Loucy (cell line): Measurements from ENCODE around the gene MDM2.

ENCODE experiments used
- H2AFZ ChIP-seq: fragments of 200-600 bp; sonication (generic); 2 replicates; pipeline ENCODE4 v1.6.0; 2016; ENCODE audit warnings: antibody characterized with exemption, mild to moderate bottlenecking, low read length, moderate library complexity
- H3F3A ChIP-seq: fragments of 200-600 bp; 2 replicates; pipeline ENCODE4 v1.6.0; 2016; ENCODE audit warnings: antibody characterized with exemption, low read depth, mild to moderate bottlenecking
- H3K27me3 ChIP-seq: fragments of 200-600 bp; sonication (generic); 2 replicates; pipeline ENCODE4 v1.6.1; 2014; ENCODE audit warnings: low read length, mild to moderate bottlenecking; ENCODE audit not compliant: insufficient read depth, poor library complexity, severe bottlenecking
- H3K36me3 ChIP-seq: fragments of 200-600 bp; sonication (generic); 2 replicates; pipeline ENCODE4 v1.6.1; 2016; ENCODE audit warnings: low read length; ENCODE audit not compliant: insufficient read depth
- H3K4me1 ChIP-seq: fragments of 200-600 bp; sonication (generic); 2 replicates; pipeline ENCODE4 v1.5.1; 2014; ENCODE audit warnings: low read length, mild to moderate bottlenecking; ENCODE audit not compliant: insufficient read depth, poor library complexity, severe bottlenecking
- H3K4me2 ChIP-seq: fragments of 200-600 bp; sonication (generic); 2 replicates; pipeline ENCODE4 v1.6.0; 2014; ENCODE audit warnings: antibody characterized with exemption, low read length, low read depth, mild to moderate bottlenecking; ENCODE audit not compliant: poor library complexity, severe bottlenecking
- H3K4me3 ChIP-seq: fragments of 200-600 bp; sonication (generic); 2 replicates; pipeline ENCODE4 v1.5.1; 2014; ENCODE audit warnings: low read length, mild to moderate bottlenecking, mixed read lengths; ENCODE audit not compliant: poor library complexity, severe bottlenecking
- H3K79me2 ChIP-seq: fragments of 200-600 bp; sonication (generic); 2 replicates; pipeline ENCODE4 v1.6.1; 2014; ENCODE audit warnings: low read length; ENCODE audit not compliant: insufficient read depth
- H3K9ac ChIP-seq: fragments of 200-600 bp; sonication (generic); 2 replicates; pipeline ENCODE4 v1.6.0; 2014; ENCODE audit warnings: mild to moderate bottlenecking, low read depth, low read length, moderate library complexity; ENCODE audit not compliant: poor library complexity, severe bottlenecking
- H3K9me2 ChIP-seq: fragments of 200-600 bp; sonication (generic); replicated peaks from 2 replicates; pipeline ENCODE4 v1.6.1; 2016; ENCODE audit warnings: low read depth, low read length, mixed read lengths
- H3K9me3 ChIP-seq: fragments of 200-600 bp; sonication (generic); 2 replicates; pipeline ENCODE4 v1.6.1; 2014; ENCODE audit warnings: mild to moderate bottlenecking, antibody characterized with exemption, low read length, low read depth; ENCODE audit not compliant: insufficient read depth
- H4K20me1 ChIP-seq: fragments of 200-600 bp; sonication (generic); 2 replicates; pipeline ENCODE4 v1.6.0; 2014; ENCODE audit warnings: antibody characterized with exemption, low read length, mild to moderate bottlenecking; ENCODE audit not compliant: insufficient read depth, poor library complexity, severe bottlenecking
- CTCF ChIP-seq: fragments of 200-600 bp; sonication (generic); conservative IDR thresholded peaks from 2 replicates; pipeline ENCODE4 v1.5.1; 2014; ENCODE audit warnings: mild to moderate bottlenecking, antibody characterized with exemption, low read length
- EZH2phosphoT487 ChIP-seq: fragments of 200-600 bp; IDR thresholded peaks from 2 replicates; pipeline ENCODE4 v1.6.1; 2018; ENCODE audit warnings: antibody characterized with exemption, mild to moderate bottlenecking, moderate library complexity, borderline replicate concordance

The MDM2 gene

DNA sequence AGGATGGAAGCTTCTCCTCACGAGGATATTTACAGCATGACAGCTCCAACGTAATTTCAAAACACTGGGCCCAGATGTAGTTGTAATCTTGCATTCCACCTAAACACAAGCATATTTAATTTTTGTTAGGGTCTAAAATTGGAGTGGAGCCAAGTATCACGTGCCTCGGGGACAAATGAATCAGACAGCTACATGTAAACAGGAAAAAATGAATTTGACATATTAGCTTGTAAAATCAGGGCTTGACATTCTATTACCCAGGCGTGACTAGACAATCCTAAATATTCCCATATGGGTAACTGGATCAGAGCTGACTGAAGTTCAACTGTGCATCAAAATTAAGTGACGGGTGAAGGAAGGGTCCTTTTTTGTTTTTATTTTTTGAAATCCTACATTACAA is 59.0 kb downstream of the MDM2 start:
- Histone ChIP-seq H3K9ac (no peak overlapping the region), H3K36me3 (no peaks in the 10 kb centered on the region), H3K9me2 (no peaks in the 10 kb centered on the region), H3K4me2 (no peak overlapping the region), H3K9me3 (no peaks in the 10 kb centered on the region), H3K4me3 (no peak overlapping the region), H3K27me3 (no peaks in the 10 kb centered on the region), H3F3A (no peaks in the 10 kb centered on the region), H4K20me1 (no peaks in the 10 kb centered on the region), H2AFZ (no peak overlapping the region), H3K4me1 (peaks cover 3% of the 10 kb centered on the region), H3K79me2 (no peaks in the 10 kb centered on the region)
- TF ChIP-seq EZH2phosphoT487 (no peak), CTCF (no peak)

DNA sequence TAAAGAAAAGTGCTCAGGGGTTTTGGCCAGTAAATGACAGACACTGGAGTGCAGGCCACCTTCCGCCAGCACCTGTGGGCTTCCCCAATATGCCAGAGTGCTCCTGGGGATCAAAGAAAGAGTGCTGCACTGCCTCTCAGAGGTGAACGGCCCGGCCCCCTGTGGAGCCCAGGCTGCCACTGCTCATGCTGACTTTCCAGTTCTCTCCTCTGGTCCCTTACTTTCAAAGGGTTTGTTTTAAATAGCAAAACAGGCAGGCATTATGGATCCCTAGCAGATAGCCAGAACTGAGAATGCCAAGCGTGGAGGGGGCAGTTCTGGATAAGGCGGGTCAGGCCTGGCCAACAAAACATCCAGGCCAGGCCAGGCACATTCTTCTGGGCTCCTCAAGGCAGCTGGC is 59.6 kb downstream of the MDM2 start:
- no peaks in the 10 kb centered on the region for H3K9me2 ChIP-seq
- TF ChIP-seq EZH2phosphoT487 (no peak), CTCF (no peak)
- H4K20me1 ChIP-seq, result no peaks in the 10 kb centered on the region
- H3K79me2 ChIP-seq, result no peaks in the 10 kb centered on the region
- no peaks in the 10 kb centered on the region for H3F3A ChIP-seq
- no peak overlapping the region for H2AFZ ChIP-seq
- H3K9ac ChIP-seq, result no peak overlapping the region
- H3K4me2 ChIP-seq, result no peak overlapping the region
- no peaks in the 10 kb centered on the region for H3K27me3 ChIP-seq
- H3K4me1 ChIP-seq, result peaks cover 3% of the 10 kb centered on the region
- no peak overlapping the region for H3K4me3 ChIP-seq
- H3K36me3 ChIP-seq, result no peaks in the 10 kb centered on the region
- no peaks in the 10 kb centered on the region for H3K9me3 ChIP-seq

GRCh38 chr12:68868043-68868790 is 60.2 kb downstream of the MDM2 start:
- no peaks in the 10 kb centered on the region for H3K9me2 ChIP-seq
- H3K4me1 ChIP-seq, result peaks cover 3% of the 10 kb centered on the region
- H3K4me3 ChIP-seq, result no peak overlapping the region
- no peaks in the 10 kb centered on the region for H3K36me3 ChIP-seq
- no peaks in the 10 kb centered on the region for H3K9me3 ChIP-seq
- H4K20me1 ChIP-seq, result no peaks in the 10 kb centered on the region
- H3K9ac ChIP-seq, result no peak overlapping the region
- no peak overlapping the region for H2AFZ ChIP-seq
- no peaks in the 10 kb centered on the region for H3K79me2 ChIP-seq
- no peak overlapping the region for H3K4me2 ChIP-seq
- H3K27me3 ChIP-seq, result no peaks in the 10 kb centered on the region
- no peaks in the 10 kb centered on the region for H3F3A ChIP-seq
- no peak for TF ChIP-seq EZH2phosphoT487
- no peak for TF ChIP-seq CTCF
